H9 (cell line): ENCODE data around the gene LSM7. TPM values are rescaled to one million over a fixed set of nuclear protein-coding genes. Genes with fewer than 3 reads are reported as not detected.

Experiments used
- DNase-seq: peaks from one replicate; pipeline ENCODE4 v3.0.0-alpha.2; 2017
- H2AFZ ChIP-seq: one replicate; pipeline ENCODE4 v1.6.1; 2013; ENCODE audit warnings: mild to moderate bottlenecking, low read length, control low read depth, moderate library complexity
- H2AK5ac ChIP-seq: 2 replicates; pipeline ENCODE4 v1.6.1; 2013; ENCODE audit warnings: low read length, control low read depth, mixed read lengths; ENCODE audit not compliant: insufficient read length
- H2BK120ac ChIP-seq: one replicate; pipeline ENCODE4 v1.6.1; 2013; ENCODE audit warnings: low read depth, mild to moderate bottlenecking, low read length, control low read depth, inconsistent platforms; ENCODE audit not compliant: poor library complexity, severe bottlenecking
- H2BK12ac ChIP-seq: 2 replicates; pipeline ENCODE4 v1.6.1; 2013; ENCODE audit warnings: low read length, control low read depth, mixed read lengths, low read depth; ENCODE audit not compliant: insufficient read length
- H2BK15ac ChIP-seq: 2 replicates; pipeline ENCODE4 v1.6.1; 2013; ENCODE audit warnings: low read depth, low read length, control low read depth
- H2BK20ac ChIP-seq: one replicate; pipeline ENCODE4 v1.6.1; 2013; ENCODE audit warnings: low read depth, mild to moderate bottlenecking, low read length, control low read depth, inconsistent platforms; ENCODE audit not compliant: poor library complexity, severe bottlenecking
- H2BK5ac ChIP-seq: 2 replicates; pipeline ENCODE4 v1.6.1; 2013; ENCODE audit warnings: low read length, control low read depth, mixed read lengths; ENCODE audit not compliant: insufficient read length
- H3K14ac ChIP-seq: 2 replicates; pipeline ENCODE4 v1.6.1; 2013; ENCODE audit warnings: low read length, control low read depth; ENCODE audit not compliant: insufficient read depth
- H3K18ac ChIP-seq: 2 replicates; pipeline ENCODE4 v1.6.1; 2013; ENCODE audit warnings: low read depth, mild to moderate bottlenecking, mixed read lengths, low read length, control low read depth; ENCODE audit not compliant: insufficient read length
- H3K23ac ChIP-seq: 2 replicates; pipeline ENCODE4 v1.6.1; 2013; ENCODE audit warnings: low read length, control low read depth, mixed read lengths, low read depth; ENCODE audit not compliant: insufficient read length
- H3K23me2 ChIP-seq: 2 replicates; pipeline ENCODE4 v1.6.1; 2013; ENCODE audit warnings: low read depth, mild to moderate bottlenecking, mixed read lengths, low read length, control low read depth; ENCODE audit not compliant: insufficient read length, poor library complexity, severe bottlenecking
- H3K27ac ChIP-seq: 2 replicates; pipeline ENCODE4 v1.5.1; 2013; ENCODE audit warnings: low read length, control low read depth, mixed read lengths, low read depth; ENCODE audit not compliant: insufficient read length
- H3K27me3 ChIP-seq: 2 replicates; pipeline ENCODE4 v1.6.1; 2013; ENCODE audit warnings: low read length, control low read depth, inconsistent platforms; ENCODE audit not compliant: insufficient read depth
- H3K4ac ChIP-seq: 2 replicates; pipeline ENCODE4 v1.6.1; 2013; ENCODE audit warnings: low read depth, mild to moderate bottlenecking, control low read depth, inconsistent platforms, low read length, moderate library complexity
- H3K4me1 ChIP-seq: 2 replicates; pipeline ENCODE4 v1.6.1; 2013; ENCODE audit warnings: low read length, control low read depth, inconsistent platforms; ENCODE audit not compliant: insufficient read depth
- H3K4me2 ChIP-seq: 2 replicates; pipeline ENCODE4 v1.6.1; 2013; ENCODE audit warnings: low read length, control low read depth, mixed read lengths; ENCODE audit not compliant: insufficient read length, insufficient read depth
- H3K56ac ChIP-seq: 2 replicates; pipeline ENCODE4 v1.6.1; 2013; ENCODE audit warnings: low read depth, mild to moderate bottlenecking, mixed read lengths, low read length, control low read depth; ENCODE audit not compliant: insufficient read length
- H3K79me1 ChIP-seq: 2 replicates; pipeline ENCODE4 v1.6.1; 2013; ENCODE audit warnings: low read depth, mild to moderate bottlenecking, moderate library complexity, low read length, control low read depth, inconsistent platforms; ENCODE audit not compliant: insufficient read depth, poor library complexity, severe bottlenecking
- H3K79me2 ChIP-seq: 2 replicates; pipeline ENCODE4 v1.6.1; 2013; ENCODE audit warnings: low read length, control low read depth, inconsistent platforms; ENCODE audit not compliant: insufficient read depth
- H3K9ac ChIP-seq: 2 replicates; pipeline ENCODE4 v1.6.1; 2013; ENCODE audit warnings: low read length, control low read depth, mixed read lengths; ENCODE audit not compliant: insufficient read length; ENCODE audit errors: extremely low read depth
- H3K9me3 ChIP-seq: one replicate; pipeline ENCODE4 v1.6.1; 2013; ENCODE audit warnings: low read depth, low read length, inconsistent platforms; ENCODE audit not compliant: control insufficient read depth
- H3T11ph ChIP-seq: one replicate; pipeline ENCODE4 v1.6.1; 2013; ENCODE audit warnings: mild to moderate bottlenecking, low read length, control low read depth, inconsistent platforms
- H4K20me1 ChIP-seq: one replicate; pipeline ENCODE4 v1.6.1; 2013; ENCODE audit not compliant: control insufficient read depth, insufficient read length, insufficient read depth
- H4K5ac ChIP-seq: 2 replicates; pipeline ENCODE4 v1.6.1; 2013; ENCODE audit warnings: low read depth, mild to moderate bottlenecking, mixed read lengths, low read length, control low read depth; ENCODE audit not compliant: insufficient read length
- H4K8ac ChIP-seq: replicated peaks from 2 replicates; pipeline ENCODE4 v1.6.1; 2013; ENCODE audit warnings: low read length, control low read depth, mixed read lengths, low read depth; ENCODE audit not compliant: insufficient read length
- H4K91ac ChIP-seq: 2 replicates; pipeline ENCODE4 v1.6.1; 2013; ENCODE audit warnings: low read depth, mild to moderate bottlenecking, moderate library complexity, mixed read lengths, low read length, control low read depth; ENCODE audit not compliant: insufficient read length
- H3K27ac Mint-ChIP-seq, 3 experiments: 2 replicates in 2 of 3; 3 replicates in 1 of 3; pipeline ENCODE4 v1.8.0; 2020 to 2021; ENCODE audit warnings: mixed read lengths in 3 of 3, mild to moderate bottlenecking in 1 of 3, moderate library complexity in 1 of 3
- H3K27me3 Mint-ChIP-seq: 2 replicates; pipeline ENCODE4 v1.8.0; 2021; ENCODE audit warnings: low read depth, mild to moderate bottlenecking, moderate library complexity, mixed read lengths
- H3K36me3 Mint-ChIP-seq, 3 experiments: 2 replicates in 2 of 3; 3 replicates in 1 of 3; pipeline ENCODE4 v1.8.0; 2020 to 2021; ENCODE audit warnings: low read depth in 3 of 3, mixed read lengths in 3 of 3; ENCODE audit not compliant: insufficient read depth in 1 of 3
- H3K4me1 Mint-ChIP-seq, 2 experiments: 2 replicates each; pipeline ENCODE4 v1.8.0; 2020; ENCODE audit warnings: mixed read lengths in 2 of 2
- H3K4me3 Mint-ChIP-seq, 2 experiments: 2 replicates in 1 of 2; 3 replicates in 1 of 2; pipeline ENCODE4 v1.8.0; 2020 to 2021; ENCODE audit warnings: mild to moderate bottlenecking in 2 of 2, mixed read lengths in 2 of 2, moderate library complexity in 1 of 2
- H3K9me3 Mint-ChIP-seq, 2 experiments: 2 replicates in 1 of 2; 3 replicates in 1 of 2; pipeline ENCODE4 v1.8.0; 2020; ENCODE audit warnings: mild to moderate bottlenecking in 2 of 2, mixed read lengths in 2 of 2, moderate library complexity in 1 of 2
- WGBS: extraction: QIAGEN DNeasy Blood & Tissue Kit; methylation state at CpG from one replicate; pipeline ENCODE4 v1.1.7; 2013; ENCODE audit warnings: missing lambda C conversion rate, low lambda C conversion rate, mixed read lengths; ENCODE audit not compliant: insufficient read length; ENCODE audit errors: extremely low coverage; 5-methylcytosine and 5-hydroxymethylcytosine counted together
- total RNA-seq: library from RNA; stranded (reverse); gene quantifications from 2 replicates; pipeline ENCODE4 v1.2.1, GENCODE V29; 2021
- TF ChIP-seq, protein P1 (sequence below): fragments of 200-600 bp; sonication (generic); conservative IDR thresholded peaks from 3 replicates; pipeline ENCODE4 v1.8.0; 2021; ENCODE audit warnings: antibody characterized with exemption, mild to moderate bottlenecking

The LSM7 gene
- total RNA-seq, 1 experiment from 2014 or later: 187 TPM

DNA sequence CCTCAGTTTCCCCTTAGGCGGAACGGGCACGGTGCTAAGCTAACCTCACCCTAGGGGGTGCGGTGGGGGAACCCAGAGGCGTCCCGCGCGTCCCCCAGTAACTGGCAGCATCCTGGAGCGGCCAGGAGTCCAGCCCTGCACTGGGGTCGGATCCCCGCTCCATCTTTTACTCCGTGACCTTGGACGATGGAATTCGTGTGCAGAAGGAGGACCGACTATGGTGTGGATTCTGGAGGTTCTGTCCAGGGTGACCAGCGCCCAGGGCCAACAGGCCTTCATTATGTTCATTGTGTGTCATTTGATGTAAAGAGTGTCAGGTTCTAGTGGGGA lies 728 bp upstream of the LSM7 start:
- Histone ChIP-seq H3K4ac (no peak overlapping the region), H3K27me3 (no peaks in the 10 kb centered on the region), H3K4me2 (peak overlapping the region; percentile 90), H3K27ac (no peak overlapping the region), H4K8ac (no peak overlapping the region), H3K18ac (no peak overlapping the region), H4K5ac (no peak overlapping the region), H3K9me3 (no peaks in the 10 kb centered on the region), H4K91ac (no peak overlapping the region), H3K23me2 (peaks cover 9% of the 10 kb centered on the region), H3K9ac (peak overlapping the region; percentile 53), H3K79me1 (no peaks in the 10 kb centered on the region), H3K56ac (no peak overlapping the region), H3K4me1 (peaks cover 5% of the 10 kb centered on the region; the same call in 1 of the 2 replicates), H3K14ac (peak overlapping the region; percentile 81), H3K23ac (no peak overlapping the region), H2BK12ac (no peak overlapping the region), H2BK5ac (no peak overlapping the region), H4K20me1 (peaks cover 5% of the 10 kb centered on the region), H2BK120ac (no peak overlapping the region), H3T11ph (no peak overlapping the region), H2BK20ac (no peak overlapping the region), H2BK15ac (no peak overlapping the region), H3K79me2 (peaks cover 5% of the 10 kb centered on the region; the same call in 1 of the 2 replicates), H2AFZ (no peak overlapping the region), H2AK5ac (no peak overlapping the region)
- peaks cover 1% of the 10 kb centered on the region; the same call in 1 of the 2 replicates for H3K27me3 Mint-ChIP-seq
- no CpG with 5 or more reads among the region's 16 CpGs for WGBS
- H3K27ac Mint-ChIP-seq: peak overlapping the region; percentile 71 to 95 (median 92); a peak in 4 of 7 replicates
- H3K9me3 Mint-ChIP-seq: no peaks in the 10 kb centered on the region
- no peak for DNase-seq
- H3K4me3 Mint-ChIP-seq: peak overlapping the region; percentile 98 to 99
- H3K36me3 Mint-ChIP-seq: peaks cover 5 to 28% (median 25%) of the 10 kb centered on the region in 3 experiments
- H3K4me1 Mint-ChIP-seq: peaks cover 36 to 50% of the 10 kb centered on the region in 2 experiments
- TF ChIP-seq, protein P1, sequence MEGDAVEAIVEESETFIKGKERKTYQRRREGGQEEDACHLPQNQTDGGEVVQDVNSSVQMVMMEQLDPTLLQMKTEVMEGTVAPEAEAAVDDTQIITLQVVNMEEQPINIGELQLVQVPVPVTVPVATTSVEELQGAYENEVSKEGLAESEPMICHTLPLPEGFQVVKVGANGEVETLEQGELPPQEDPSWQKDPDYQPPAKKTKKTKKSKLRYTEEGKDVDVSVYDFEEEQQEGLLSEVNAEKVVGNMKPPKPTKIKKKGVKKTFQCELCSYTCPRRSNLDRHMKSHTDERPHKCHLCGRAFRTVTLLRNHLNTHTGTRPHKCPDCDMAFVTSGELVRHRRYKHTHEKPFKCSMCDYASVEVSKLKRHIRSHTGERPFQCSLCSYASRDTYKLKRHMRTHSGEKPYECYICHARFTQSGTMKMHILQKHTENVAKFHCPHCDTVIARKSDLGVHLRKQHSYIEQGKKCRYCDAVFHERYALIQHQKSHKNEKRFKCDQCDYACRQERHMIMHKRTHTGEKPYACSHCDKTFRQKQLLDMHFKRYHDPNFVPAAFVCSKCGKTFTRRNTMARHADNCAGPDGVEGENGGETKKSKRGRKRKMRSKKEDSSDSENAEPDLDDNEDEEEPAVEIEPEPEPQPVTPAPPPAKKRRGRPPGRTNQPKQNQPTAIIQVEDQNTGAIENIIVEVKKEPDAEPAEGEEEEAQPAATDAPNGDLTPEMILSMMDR: no peak
